Neuronal stem cell (in vitro differentiated cells): ENCODE measurements around the gene SPECC1.
A peak's percentile ranks its signal among the peaks of the same experiment; 100 is the strongest.

Experiments used
- DNase-seq: peaks from one replicate; pipeline ENCODE4 v3.0.0-alpha.2; 2013; ENCODE audit warnings: low spot score
- H2AFZ ChIP-seq: one replicate; pipeline ENCODE4 v1.6.1; 2013; ENCODE audit warnings: mild to moderate bottlenecking, low read length, inconsistent platforms
- H2AK5ac ChIP-seq: 2 replicates; pipeline ENCODE4 v1.6.1; 2013; ENCODE audit warnings: low read depth, mild to moderate bottlenecking, inconsistent platforms, low read length, moderate library complexity, mixed read lengths
- H2BK120ac ChIP-seq: 2 replicates; pipeline ENCODE4 v1.6.1; 2013; ENCODE audit warnings: low read depth, mild to moderate bottlenecking, inconsistent platforms, low read length, moderate library complexity, mixed read lengths
- H2BK12ac ChIP-seq: one replicate; pipeline ENCODE4 v1.6.1; 2013; ENCODE audit warnings: low read length, inconsistent platforms
- H2BK15ac ChIP-seq: 2 replicates; pipeline ENCODE4 v1.6.1; 2013; ENCODE audit warnings: mild to moderate bottlenecking, low read length, inconsistent platforms, mixed read lengths
- H2BK5ac ChIP-seq: one replicate; pipeline ENCODE4 v1.6.1; 2013; ENCODE audit warnings: inconsistent platforms, mild to moderate bottlenecking, low read length, moderate library complexity
- H3K14ac ChIP-seq: one replicate; pipeline ENCODE4 v1.6.1; 2013; ENCODE audit warnings: low read length, inconsistent platforms
- H3K18ac ChIP-seq: 2 replicates; pipeline ENCODE4 v1.6.1; 2013; ENCODE audit warnings: low read length, inconsistent platforms
- H3K23ac ChIP-seq: 2 replicates; pipeline ENCODE4 v1.6.1; 2013; ENCODE audit warnings: low read depth, mild to moderate bottlenecking, mixed read lengths, low read length, inconsistent platforms; ENCODE audit not compliant: poor library complexity
- H3K27ac ChIP-seq: replicated peaks from 3 replicates; pipeline ENCODE4 v1.5.1; 2013; ENCODE audit warnings: low read length, inconsistent platforms
- H3K27me3 ChIP-seq, 3 experiments: 2 replicates each; pipeline ENCODE4 v1.6.1; 2013; ENCODE audit warnings: low read length in 3 of 3, mild to moderate bottlenecking in 2 of 3, inconsistent platforms in 1 of 3, low read depth in 1 of 3, mixed read lengths in 1 of 3, moderate library complexity in 1 of 3; ENCODE audit not compliant: control insufficient read depth in 3 of 3, insufficient read depth in 3 of 3
- H3K36me3 ChIP-seq, 2 donors: replicated peaks in 1 of 2; 2 replicates each; pipeline ENCODE4 v1.6.1; 2013; ENCODE audit warnings: low read length in 2 of 2; ENCODE audit not compliant: control insufficient read depth in 2 of 2, insufficient read depth in 2 of 2
- H3K4ac ChIP-seq: 2 replicates; pipeline ENCODE4 v1.6.1; 2013; ENCODE audit warnings: inconsistent platforms, mild to moderate bottlenecking, low read length, moderate library complexity
- H3K4me1 ChIP-seq, 2 donors: 1 replicate in 1 of 2; 2 replicates in 1 of 2; pipeline ENCODE4 v1.6.1; 2013; ENCODE audit warnings: low read length in 2 of 2, low read depth in 1 of 2; ENCODE audit not compliant: control insufficient read depth in 2 of 2, insufficient read depth in 1 of 2
- H3K4me2 ChIP-seq: one replicate; pipeline ENCODE4 v1.6.1; 2013; ENCODE audit warnings: mild to moderate bottlenecking, low read length, inconsistent platforms; ENCODE audit not compliant: insufficient read depth, poor library complexity, severe bottlenecking
- H3K4me3 ChIP-seq, 2 donors: 2 replicates each; pipeline ENCODE4 v1.5.1; 2013; ENCODE audit warnings: low read length in 2 of 2, mild to moderate bottlenecking in 2 of 2, inconsistent platforms in 1 of 2, moderate library complexity in 1 of 2
- H3K79me1 ChIP-seq: one replicate; pipeline ENCODE4 v1.6.1; 2013; ENCODE audit warnings: low read depth, mild to moderate bottlenecking, inconsistent platforms, low read length, moderate library complexity
- H3K9ac ChIP-seq: one replicate; pipeline ENCODE4 v1.6.1; 2013; ENCODE audit warnings: mild to moderate bottlenecking, low read depth, low read length, inconsistent platforms; ENCODE audit not compliant: poor library complexity
- H3K9me3 ChIP-seq, 2 donors: replicated peaks in 1 of 2; 2 replicates each; pipeline versions ENCODE3 to v1.6.1; 2013; ENCODE audit warnings: low read length in 2 of 2, mild to moderate bottlenecking in 2 of 2, inconsistent platforms in 1 of 2, low read depth in 1 of 2, mixed read lengths in 1 of 2, moderate library complexity in 1 of 2; ENCODE audit not compliant: control insufficient read depth in 2 of 2, insufficient read depth in 1 of 2
- H4K8ac ChIP-seq: one replicate; pipeline ENCODE4 v1.6.1; 2013; ENCODE audit warnings: low read depth, mild to moderate bottlenecking, inconsistent platforms, low read length, moderate library complexity
- H4K91ac ChIP-seq: one replicate; pipeline ENCODE4 v1.6.1; 2013; ENCODE audit warnings: low read length, low read depth, mild to moderate bottlenecking, inconsistent platforms; ENCODE audit not compliant: poor library complexity
- WGBS, 2 donors: extraction: QIAGEN DNeasy Blood & Tissue Kit; methylation state at CpG; one replicate each; pipeline ENCODE4 v1.1.7; 2013; ENCODE audit warnings: missing lambda C conversion rate in 2 of 2, mixed read lengths in 1 of 2; ENCODE audit not compliant: insufficient read length in 2 of 2, insufficient replicate concordance in 1 of 2; ENCODE audit errors: extremely low coverage in 2 of 2; 5-methylcytosine and 5-hydroxymethylcytosine counted together

The SPECC1 gene

DNA sequence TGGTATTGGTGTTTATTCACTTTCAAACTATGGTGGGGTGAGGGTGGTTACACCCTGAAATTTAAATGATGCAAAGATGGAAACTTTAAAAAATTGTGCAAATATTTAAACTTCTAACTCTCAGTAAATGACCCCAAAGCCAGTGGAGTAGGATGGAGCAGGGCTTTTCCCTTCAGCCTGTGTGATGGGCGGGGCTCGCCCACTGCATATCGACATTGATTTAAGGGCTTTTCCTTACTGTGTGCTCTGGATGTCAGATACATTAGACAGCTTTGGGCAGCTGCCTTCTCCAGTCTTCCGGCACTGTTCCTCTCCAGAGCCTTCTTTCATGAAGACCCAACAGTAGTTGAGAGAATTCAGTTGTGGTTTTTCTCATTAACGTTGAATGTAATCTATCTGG lies 99.9 kb downstream of the SPECC1 start:
- no peak overlapping the region for H3K27ac ChIP-seq
- H3K18ac ChIP-seq, result no peak overlapping the region
- no peak overlapping the region for H3K4me2 ChIP-seq
- no peak overlapping the region for H3K4ac ChIP-seq
- no peak overlapping the region for H2AFZ ChIP-seq
- H2AK5ac ChIP-seq, result no peak overlapping the region
- no peak for DNase-seq
- no peak overlapping the region for H3K14ac ChIP-seq
- H3K36me3 ChIP-seq, result no peaks in the 10 kb centered on the region
- H2BK15ac ChIP-seq, result no peak overlapping the region
- H3K9me3 ChIP-seq, result no peaks in the 10 kb centered on the region
- H2BK12ac ChIP-seq, result no peak overlapping the region
- H2BK120ac ChIP-seq, result no peak overlapping the region
- no peak overlapping the region for H4K91ac ChIP-seq
- H3K79me1 ChIP-seq, result no peaks in the 10 kb centered on the region
- no CpG with 5 or more reads among the region's 5 CpGs for WGBS, 2 donors
- no peak overlapping the region for H3K4me3 ChIP-seq
- peaks cover 0 to 15% (median 0%) of the 10 kb centered on the region in 3 experiments for H3K27me3 ChIP-seq
- H4K8ac ChIP-seq, result no peak overlapping the region
- no peak overlapping the region for H3K23ac ChIP-seq
- no peak overlapping the region for H2BK5ac ChIP-seq
- no peak overlapping the region for H3K9ac ChIP-seq
- H3K4me1 ChIP-seq, result no peaks in the 10 kb centered on the region

DNA sequence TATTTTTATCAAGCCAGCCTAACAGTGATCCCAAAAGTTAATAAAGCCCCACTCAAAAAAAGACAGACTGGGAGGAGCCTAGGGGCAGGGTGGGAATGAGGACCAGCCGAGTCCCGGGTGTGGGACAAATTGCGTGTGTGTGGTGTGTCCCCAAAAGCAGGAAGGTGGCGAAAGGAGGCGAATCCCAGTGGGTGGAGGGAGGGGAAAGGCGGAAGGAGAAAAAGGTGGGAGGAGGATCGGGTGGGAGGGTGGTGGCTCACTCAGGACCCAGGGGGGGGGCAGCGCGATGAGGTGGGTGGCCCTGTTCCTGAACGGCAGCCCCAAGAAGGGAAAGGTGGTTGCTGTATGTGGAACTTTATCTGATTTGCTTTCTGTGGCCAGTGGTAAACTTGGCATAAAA lies 102.4 kb downstream of the SPECC1 start:
- Histone ChIP-seq H2BK15ac (no peak overlapping the region), H3K36me3 (no peaks in the 10 kb centered on the region), H3K23ac (no peak overlapping the region), H3K9me3 (no peaks in the 10 kb centered on the region), H3K4ac (no peak overlapping the region), H2AFZ (no peak overlapping the region), H2BK120ac (no peak overlapping the region), H3K79me1 (no peaks in the 10 kb centered on the region), H2BK12ac (no peak overlapping the region), H2BK5ac (no peak overlapping the region), H3K4me2 (no peak overlapping the region), H3K4me1 (no peaks in the 10 kb centered on the region), H3K9ac (no peak overlapping the region), H2AK5ac (no peak overlapping the region), H3K18ac (no peak overlapping the region), H3K4me3 (no peak overlapping the region), H4K91ac (no peak overlapping the region), H3K27me3 (peaks cover 0 to 14% (median 0%) of the 10 kb centered on the region in 3 experiments), H4K8ac (peak overlapping the region; percentile 54), H3K27ac (no peak overlapping the region), H3K14ac (no peak overlapping the region)
- no peak for DNase-seq
- whole genome bisulfite sequencing, 2 donors, result no CpG with 5 or more reads among the region's 10 CpGs

DNA sequence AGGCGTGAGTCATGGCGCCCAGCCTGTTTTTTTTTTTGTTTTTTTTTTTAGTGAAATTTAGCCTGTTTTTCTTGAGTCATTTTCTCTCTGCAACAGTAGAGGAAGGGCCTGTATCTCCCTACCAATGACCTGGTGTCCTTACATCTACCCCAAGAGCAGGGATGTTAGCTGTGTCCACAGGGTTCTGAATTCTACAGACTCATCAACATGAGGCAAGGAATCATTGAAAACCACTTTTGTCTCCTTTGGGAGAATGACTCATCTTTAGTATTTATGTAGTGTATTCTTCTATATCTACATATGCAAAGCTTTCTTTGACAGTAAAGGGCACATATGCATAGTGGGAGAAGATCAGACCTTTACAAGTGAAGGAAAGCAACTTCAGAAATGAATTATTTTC lies 105.3 kb downstream of the SPECC1 start:
- Histone ChIP-seq H2BK120ac (no peak overlapping the region), H3K9me3 (no peaks in the 10 kb centered on the region), H2BK12ac (no peak overlapping the region), H3K79me1 (no peaks in the 10 kb centered on the region), H3K18ac (no peak overlapping the region), H4K91ac (no peak overlapping the region), H3K27me3 (peaks cover 0 to 14% (median 0%) of the 10 kb centered on the region in 3 experiments), H2AK5ac (no peak overlapping the region), H3K27ac (no peak overlapping the region), H3K9ac (no peak overlapping the region), H2BK15ac (no peak overlapping the region), H3K4me2 (no peak overlapping the region), H3K4ac (no peak overlapping the region), H3K4me3 (no peak overlapping the region), H3K4me1 (no peaks in the 10 kb centered on the region), H2BK5ac (no peak overlapping the region), H4K8ac (no peak overlapping the region), H3K23ac (no peak overlapping the region), H3K36me3 (no peaks in the 10 kb centered on the region), H3K14ac (no peak overlapping the region), H2AFZ (no peak overlapping the region)
- DNase-seq, result no peak
- no CpG with 5 or more reads among the region's 2 CpGs for WGBS, 2 donors

DNA sequence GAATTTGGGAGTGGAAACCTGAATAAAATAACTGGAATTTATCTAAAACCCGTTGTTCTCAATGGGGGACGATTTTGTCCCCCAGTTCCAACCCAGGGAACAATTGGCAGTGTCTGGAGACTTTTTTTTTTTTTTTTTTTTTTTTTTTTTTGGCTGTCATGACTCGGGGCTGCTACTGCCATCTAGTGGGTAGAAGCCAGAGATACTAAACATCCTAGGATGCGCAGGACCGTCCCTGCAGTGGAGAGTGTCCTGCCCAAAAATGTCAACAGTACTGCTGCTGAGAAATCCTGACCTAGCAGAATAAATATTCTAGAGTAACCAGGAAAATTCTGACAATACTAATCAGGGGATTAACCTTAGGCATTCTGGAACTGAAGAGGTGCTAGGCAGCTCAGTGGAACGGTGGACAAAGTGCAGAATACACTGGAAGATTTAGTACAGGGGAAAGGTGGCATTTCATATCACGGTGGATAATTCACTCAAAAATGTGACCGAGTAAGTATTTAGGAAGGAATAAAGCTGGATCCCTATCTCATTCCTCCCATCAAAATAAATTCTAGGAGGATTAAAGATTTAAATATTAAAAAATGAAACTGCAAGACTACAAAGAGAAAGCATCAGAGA lies 107.6 kb downstream of the SPECC1 start:
- no peaks in the 10 kb centered on the region for H3K36me3 ChIP-seq
- no peak overlapping the region for H2BK15ac ChIP-seq
- H3K9ac ChIP-seq, result no peak overlapping the region
- H3K4me3 ChIP-seq, result no peak overlapping the region
- H3K18ac ChIP-seq, result no peak overlapping the region
- H3K23ac ChIP-seq, result no peak overlapping the region
- no peak overlapping the region for H3K27ac ChIP-seq
- peak; percentile 64 for DNase-seq
- H3K4me1 ChIP-seq, result no peaks in the 10 kb centered on the region
- no peak overlapping the region for H3K4ac ChIP-seq
- H2BK120ac ChIP-seq, result no peak overlapping the region
- H2BK5ac ChIP-seq, result no peak overlapping the region
- H2AK5ac ChIP-seq, result no peak overlapping the region
- no peak overlapping the region for H4K8ac ChIP-seq
- H2AFZ ChIP-seq, result peak overlapping the region; percentile 70
- no CpG with 5 or more reads among the region's 8 CpGs for WGBS, 2 donors
- H2BK12ac ChIP-seq, result no peak overlapping the region
- H3K4me2 ChIP-seq, result no peak overlapping the region
- H4K91ac ChIP-seq, result no peak overlapping the region
- H3K9me3 ChIP-seq, result no peaks in the 10 kb centered on the region
- no peak overlapping the region for H3K14ac ChIP-seq
- peaks cover 0 to 5% (median 0%) of the 10 kb centered on the region in 3 experiments for H3K27me3 ChIP-seq
- no peaks in the 10 kb centered on the region for H3K79me1 ChIP-seq
